Measurements from ENCODE around the gene RBM20. TPM values are rescaled to one million over a fixed set of nuclear protein-coding genes. Genes with fewer than 3 reads are reported as not detected.
"Not testable (repeated sequence)": the region's sequence is repeated elsewhere in the genome, so short reads cannot be mapped to it uniquely, and the experiment has no call there.

Gene RBM20
- total and polyA plus RNA-seq, 2 experiments from 2014 or later, result not detected

- 54 to 58% methylated on average over 10 of the region's 10 CpGs for WGBS, 2 experiments (ENCODE audit: low coverage in 1 of 2, low lambda C conversion rate in 2 of 2, missing lambda C conversion rate in 2 of 2)
- no peaks in the 10 kb centered on the region for H3F3A ChIP-seq (ENCODE audit: insufficient read depth)
- no peak for DNase-seq
- H3K9ac ChIP-seq, result no peak overlapping the region
- no peaks in the 10 kb centered on the region for H3K4me1 ChIP-seq (ENCODE audit: insufficient read depth)
- in situ Hi-C loops (cut with MboI), result no loop called here
- H3K79me2 ChIP-seq (ENCODE audit: insufficient read depth), result no peaks in the 10 kb centered on the region
- no peak overlapping the region for H3K4me3 ChIP-seq
- no peaks in the 10 kb centered on the region for H4K20me1 ChIP-seq (ENCODE audit: insufficient read depth)
- H3K9me3 ChIP-seq (ENCODE audit: low read depth), result no peaks in the 10 kb centered on the region
- no peak overlapping the region for H3K4me2 ChIP-seq (ENCODE audit: unreplicated experiment)
- H3K9me2 ChIP-seq (ENCODE audit: insufficient read depth), result no peaks in the 10 kb centered on the region
- peaks cover 23% of the 10 kb centered on the region for H3K27me3 ChIP-seq (replicated peaks; ENCODE audit: insufficient read depth)
- no peaks in the 10 kb centered on the region for H3K36me3 ChIP-seq (ENCODE audit: low read depth)
- H3K27ac ChIP-seq, result no peak overlapping the region
- no peak overlapping the region for H2AFZ ChIP-seq
- no peak for TF ChIP-seq EZH2 (IDR thresholded peaks at IDR 0.05; ENCODE audit: insufficient read depth, poor library complexity, severe bottlenecking)
- no peak for TF ChIP-seq EZH2phosphoT487 (IDR thresholded peaks at IDR 0.05; ENCODE audit: insufficient read depth, low read depth)
Observed at GRCh38 chr10:110637558-110638053, 6.5 kb upstream of the RBM20 start.

GRCh38 chr10:110638319-110638718 lies 5.8 kb upstream of the RBM20 start:
- in situ Hi-C loops (cut with MboI), result no loop called here
- H3F3A ChIP-seq (ENCODE audit: insufficient read depth), result no peaks in the 10 kb centered on the region
- no peak overlapping the region for H3K9ac ChIP-seq
- no peak overlapping the region for H2AFZ ChIP-seq
- 77 to 85% methylated on average over 3 of the region's 3 CpGs for WGBS, 2 experiments (ENCODE audit: low coverage in 1 of 2, low lambda C conversion rate in 2 of 2, missing lambda C conversion rate in 2 of 2)
- H3K27ac ChIP-seq, result no peak overlapping the region
- H3K9me2 ChIP-seq (ENCODE audit: insufficient read depth), result no peaks in the 10 kb centered on the region
- H4K20me1 ChIP-seq (ENCODE audit: insufficient read depth), result no peaks in the 10 kb centered on the region
- no peak for DNase-seq
- H3K9me3 ChIP-seq (ENCODE audit: low read depth), result no peaks in the 10 kb centered on the region
- H3K27me3 ChIP-seq (replicated peaks; ENCODE audit: insufficient read depth), result peaks cover 30% of the 10 kb centered on the region
- H3K36me3 ChIP-seq (ENCODE audit: low read depth), result no peaks in the 10 kb centered on the region
- TF ChIP-seq EZH2 (IDR thresholded peaks at IDR 0.05; ENCODE audit: insufficient read depth, poor library complexity, severe bottlenecking), result no peak
- no peak for TF ChIP-seq EZH2phosphoT487 (IDR thresholded peaks at IDR 0.05; ENCODE audit: insufficient read depth, low read depth)
- no peaks in the 10 kb centered on the region for H3K79me2 ChIP-seq (ENCODE audit: insufficient read depth)
- no peak overlapping the region for H3K4me3 ChIP-seq
- H3K4me2 ChIP-seq (ENCODE audit: unreplicated experiment), result no peak overlapping the region
- H3K4me1 ChIP-seq (ENCODE audit: insufficient read depth), result 0 out of 2 replicates have a peak, but pooled peaks cover 1% of the 10 kb centered on the region

- H3K4me2 ChIP-seq (ENCODE audit: unreplicated experiment); H3K9ac ChIP-seq; H4K20me1 ChIP-seq (ENCODE audit: insufficient read depth); in situ Hi-C loops (cut with MboI); H3K4me3 ChIP-seq; H3F3A ChIP-seq (ENCODE audit: insufficient read depth); DNase-seq; H3K27ac ChIP-seq; H3K36me3 ChIP-seq (ENCODE audit: low read depth); H3K9me2 ChIP-seq (ENCODE audit: insufficient read depth); H3K4me1 ChIP-seq (ENCODE audit: insufficient read depth); H2AFZ ChIP-seq; H3K79me2 ChIP-seq (ENCODE audit: insufficient read depth); H3K9me3 ChIP-seq (ENCODE audit: low read depth): not testable (repeated sequence)
- peaks cover 35% of the 10 kb centered on the region for H3K27me3 ChIP-seq (replicated peaks; ENCODE audit: insufficient read depth)
- WGBS, 2 experiments (ENCODE audit: low coverage in 1 of 2, low lambda C conversion rate in 2 of 2, missing lambda C conversion rate in 2 of 2), result 72 to 80% methylated on average over 6 of the region's 6 CpGs
Observed at GRCh38 chr10:110639046-110639445, 5.1 kb upstream of the RBM20 start.

DNA sequence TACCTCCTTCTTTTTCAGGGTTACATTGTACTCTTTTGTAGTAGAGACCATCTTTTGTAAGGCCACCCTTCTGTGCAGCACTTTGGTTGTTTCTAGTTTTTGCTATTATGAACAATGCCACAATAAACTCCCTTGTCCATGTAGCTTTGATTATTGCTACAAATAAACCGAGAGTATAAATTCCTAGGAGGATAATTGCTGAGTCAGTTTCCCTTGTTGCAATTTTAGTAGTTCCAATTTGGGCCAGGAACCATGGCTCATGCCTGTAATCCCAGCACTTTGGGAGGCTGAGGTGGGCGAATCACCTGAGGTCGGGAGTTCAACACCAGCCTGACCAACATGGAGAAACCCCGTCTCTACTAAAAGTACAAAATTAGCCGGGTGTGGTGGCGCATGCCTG lies 4.3 kb upstream of the RBM20 start:
- H3K4me3 ChIP-seq; H3K9me3 ChIP-seq (ENCODE audit: low read depth); H2AFZ ChIP-seq; in situ Hi-C loops (cut with MboI); DNase-seq; H3K4me2 ChIP-seq (ENCODE audit: unreplicated experiment); H3K27ac ChIP-seq; H3K9ac ChIP-seq; H3K79me2 ChIP-seq (ENCODE audit: insufficient read depth); H4K20me1 ChIP-seq (ENCODE audit: insufficient read depth); H3K4me1 ChIP-seq (ENCODE audit: insufficient read depth); H3F3A ChIP-seq (ENCODE audit: insufficient read depth); H3K9me2 ChIP-seq (ENCODE audit: insufficient read depth); H3K36me3 ChIP-seq (ENCODE audit: low read depth): not testable (repeated sequence)
- H3K27me3 ChIP-seq (replicated peaks; ENCODE audit: insufficient read depth), result peaks cover 39% of the 10 kb centered on the region
- WGBS, 2 experiments (ENCODE audit: low coverage in 1 of 2, low lambda C conversion rate in 2 of 2, missing lambda C conversion rate in 2 of 2), result 81 to 85% methylated on average over 3 to 6 of the region's 6 CpGs

- no peaks in the 10 kb centered on the region for H3K9me3 ChIP-seq (ENCODE audit: low read depth)
- H3K27me3 ChIP-seq (replicated peaks; ENCODE audit: insufficient read depth), result peaks cover 53% of the 10 kb centered on the region
- H3K36me3 ChIP-seq (ENCODE audit: low read depth), result no peaks in the 10 kb centered on the region
- in situ Hi-C loops (cut with MboI), result no loop called here
- TF ChIP-seq EZH2 (IDR thresholded peaks at IDR 0.05; ENCODE audit: insufficient read depth, poor library complexity, severe bottlenecking) (no peak), EZH2phosphoT487 (IDR thresholded peaks at IDR 0.05; ENCODE audit: insufficient read depth, low read depth) (no peak)
- H3K27ac ChIP-seq, result no peak overlapping the region
- DNase-seq, result no peak
- no peak overlapping the region for H3K4me3 ChIP-seq
- H3K9me2 ChIP-seq (ENCODE audit: insufficient read depth), result no peaks in the 10 kb centered on the region
- no peak overlapping the region for H3K9ac ChIP-seq
- H2AFZ ChIP-seq, result no peak overlapping the region
- no peaks in the 10 kb centered on the region for H3K79me2 ChIP-seq (ENCODE audit: insufficient read depth)
- 60 to 73% methylated on average over 5 of the region's 5 CpGs for WGBS, 2 experiments (ENCODE audit: low coverage in 1 of 2, low lambda C conversion rate in 2 of 2, missing lambda C conversion rate in 2 of 2)
- H3K4me2 ChIP-seq (ENCODE audit: unreplicated experiment), result no peak overlapping the region
- H3K4me1 ChIP-seq (ENCODE audit: insufficient read depth), result 0 out of 2 replicates have a peak, but pooled peaks cover 4% of the 10 kb centered on the region
- no peaks in the 10 kb centered on the region for H3F3A ChIP-seq (ENCODE audit: insufficient read depth)
- H4K20me1 ChIP-seq (ENCODE audit: insufficient read depth), result no peaks in the 10 kb centered on the region
Observed at GRCh38 chr10:110641256-110641655, 2.9 kb upstream of the RBM20 start.
